ENCODE data around the gene ADCY5.
A peak's percentile ranks its signal among the peaks of the same experiment; 100 is the strongest.

ADCY5 gene

GRCh38 chr3:123344907-123345594 lies 103.8 kb downstream of the ADCY5 start:
- no peak overlapping the region for H3K4ac ChIP-seq (ENCODE audit: low read length)
- WGBS, 2 donors (ENCODE audit: extremely low coverage in 2 of 2, insufficient read length in 2 of 2, insufficient replicate concordance in 1 of 2): no CpG with 5 or more reads among the region's 13 CpGs
- peaks cover 0 to 16% (median 0%) of the 10 kb centered on the region in 3 experiments for H3K27me3 ChIP-seq (ENCODE audit: control insufficient read depth in 3 of 3, insufficient read depth in 3 of 3, low read depth in 1 of 3, low read length in 3 of 3)
- no peak overlapping the region for H2BK15ac ChIP-seq (ENCODE audit: low read length)
- H2BK5ac ChIP-seq (ENCODE audit: low read length): no peak overlapping the region
- peak overlapping the region; percentile 84 for H2AFZ ChIP-seq (ENCODE audit: low read length)
- no peak overlapping the region for H2BK120ac ChIP-seq (ENCODE audit: low read depth, low read length)
- no peak overlapping the region for H2BK12ac ChIP-seq (ENCODE audit: low read length)
- H3K36me3 ChIP-seq (replicated peaks in 1 of 2; ENCODE audit: control insufficient read depth in 2 of 2, insufficient read depth in 2 of 2, low read length in 2 of 2): no peaks in the 10 kb centered on the region
- peak overlapping the region; percentile 53 for H2AK5ac ChIP-seq (ENCODE audit: low read depth, low read length)
- no peak overlapping the region for H3K9ac ChIP-seq (ENCODE audit: low read depth, low read length, poor library complexity)
- H3K4me1 ChIP-seq (ENCODE audit: control insufficient read depth in 2 of 2, insufficient read depth in 1 of 2, low read depth in 1 of 2, low read length in 2 of 2): peaks cover 2 to 10% of the 10 kb centered on the region in 2 donors
- H3K4me3 ChIP-seq (ENCODE audit: low read length in 2 of 2): no peak overlapping the region
- no peak overlapping the region for H3K23ac ChIP-seq (ENCODE audit: low read depth, low read length, poor library complexity)
- no peak for DNase-seq (ENCODE audit: low spot score)
- H3K18ac ChIP-seq (ENCODE audit: low read length): no peak overlapping the region
- H4K91ac ChIP-seq (ENCODE audit: low read depth, low read length, poor library complexity): peak overlapping the region; percentile 11
- no peaks in the 10 kb centered on the region for H3K79me1 ChIP-seq (ENCODE audit: low read depth, low read length)
- no peak overlapping the region for H4K8ac ChIP-seq (ENCODE audit: low read depth, low read length)
- H3K14ac ChIP-seq (ENCODE audit: low read length): no peak overlapping the region
- H3K4me2 ChIP-seq (ENCODE audit: insufficient read depth, low read length, poor library complexity, severe bottlenecking): no peak overlapping the region
- H3K27ac ChIP-seq (replicated peaks; ENCODE audit: low read length): no peak overlapping the region
- no peaks in the 10 kb centered on the region for H3K9me3 ChIP-seq (replicated peaks in 1 of 2; ENCODE audit: control insufficient read depth in 2 of 2, insufficient read depth in 1 of 2, low read depth in 1 of 2, low read length in 2 of 2)

- Histone ChIP-seq H3K36me3 (replicated peaks in 1 of 2; ENCODE audit: control insufficient read depth in 2 of 2, insufficient read depth in 2 of 2, low read length in 2 of 2) (no peaks in the 10 kb centered on the region), H3K4ac (ENCODE audit: low read length) (no peak overlapping the region), H4K8ac (ENCODE audit: low read depth, low read length) (no peak overlapping the region), H4K91ac (ENCODE audit: low read depth, low read length, poor library complexity) (no peak overlapping the region), H3K27me3 (ENCODE audit: control insufficient read depth in 3 of 3, insufficient read depth in 3 of 3, low read depth in 1 of 3, low read length in 3 of 3) (peaks cover 0 to 9% (median 0%) of the 10 kb centered on the region in 3 experiments), H3K27ac (replicated peaks; ENCODE audit: low read length) (no peak overlapping the region), H3K4me3 (ENCODE audit: low read length in 2 of 2) (no peak overlapping the region), H3K23ac (ENCODE audit: low read depth, low read length, poor library complexity) (no peak overlapping the region), H2AK5ac (ENCODE audit: low read depth, low read length) (no peak overlapping the region), H3K79me1 (ENCODE audit: low read depth, low read length) (no peaks in the 10 kb centered on the region), H2BK120ac (ENCODE audit: low read depth, low read length) (no peak overlapping the region), H3K9ac (ENCODE audit: low read depth, low read length, poor library complexity) (no peak overlapping the region), H3K4me1 (ENCODE audit: control insufficient read depth in 2 of 2, insufficient read depth in 1 of 2, low read depth in 1 of 2, low read length in 2 of 2) (peaks cover 0 to 10% of the 10 kb centered on the region in 2 donors), H3K14ac (ENCODE audit: low read length) (no peak overlapping the region), H2BK12ac (ENCODE audit: low read length) (no peak overlapping the region), H3K18ac (ENCODE audit: low read length) (no peak overlapping the region), H2BK15ac (ENCODE audit: low read length) (no peak overlapping the region), H3K9me3 (replicated peaks in 1 of 2; ENCODE audit: control insufficient read depth in 2 of 2, insufficient read depth in 1 of 2, low read depth in 1 of 2, low read length in 2 of 2) (no peaks in the 10 kb centered on the region), H3K4me2 (ENCODE audit: insufficient read depth, low read length, poor library complexity, severe bottlenecking) (no peak overlapping the region), H2BK5ac (ENCODE audit: low read length) (no peak overlapping the region), H2AFZ (ENCODE audit: low read length) (peak overlapping the region; percentile 84)
- no CpG with 5 or more reads among the region's 6 CpGs for WGBS, 2 donors (ENCODE audit: extremely low coverage in 2 of 2, insufficient read length in 2 of 2, insufficient replicate concordance in 1 of 2)
- no peak for DNase-seq (ENCODE audit: low spot score)
Observed at GRCh38 chr3:123344175-123344906, 104.5 kb downstream of the ADCY5 start.

GRCh38 chr3:123343296-123344174 lies 105.4 kb downstream of the ADCY5 start:
- Histone ChIP-seq H2AK5ac (ENCODE audit: low read depth, low read length) (no peak overlapping the region), H4K8ac (ENCODE audit: low read depth, low read length) (no peak overlapping the region), H2BK5ac (ENCODE audit: low read length) (no peak overlapping the region), H3K4me2 (ENCODE audit: insufficient read depth, low read length, poor library complexity, severe bottlenecking) (no peak overlapping the region), H3K4ac (ENCODE audit: low read length) (no peak overlapping the region), H3K14ac (ENCODE audit: low read length) (no peak overlapping the region), H3K9ac (ENCODE audit: low read depth, low read length, poor library complexity) (no peak overlapping the region), H3K27ac (replicated peaks; ENCODE audit: low read length) (no peak overlapping the region), H3K36me3 (replicated peaks in 1 of 2; ENCODE audit: control insufficient read depth in 2 of 2, insufficient read depth in 2 of 2, low read length in 2 of 2) (no peaks in the 10 kb centered on the region), H3K27me3 (ENCODE audit: control insufficient read depth in 3 of 3, insufficient read depth in 3 of 3, low read depth in 1 of 3, low read length in 3 of 3) (peaks cover 0 to 1% (median 0%) of the 10 kb centered on the region in 3 experiments), H3K4me1 (ENCODE audit: control insufficient read depth in 2 of 2, insufficient read depth in 1 of 2, low read depth in 1 of 2, low read length in 2 of 2) (peaks cover 0 to 10% of the 10 kb centered on the region in 2 donors), H2AFZ (ENCODE audit: low read length) (no peak overlapping the region), H3K79me1 (ENCODE audit: low read depth, low read length) (no peaks in the 10 kb centered on the region), H2BK15ac (ENCODE audit: low read length) (no peak overlapping the region), H4K91ac (ENCODE audit: low read depth, low read length, poor library complexity) (no peak overlapping the region), H2BK12ac (ENCODE audit: low read length) (no peak overlapping the region), H3K9me3 (replicated peaks in 1 of 2; ENCODE audit: control insufficient read depth in 2 of 2, insufficient read depth in 1 of 2, low read depth in 1 of 2, low read length in 2 of 2) (no peaks in the 10 kb centered on the region), H2BK120ac (ENCODE audit: low read depth, low read length) (no peak overlapping the region), H3K18ac (ENCODE audit: low read length) (no peak overlapping the region), H3K4me3 (ENCODE audit: low read length in 2 of 2) (no peak overlapping the region), H3K23ac (ENCODE audit: low read depth, low read length, poor library complexity) (no peak overlapping the region)
- DNase-seq (ENCODE audit: low spot score): no peak
- no CpG with 5 or more reads among the region's 15 CpGs for WGBS, 2 donors (ENCODE audit: extremely low coverage in 2 of 2, insufficient read length in 2 of 2, insufficient replicate concordance in 1 of 2)

All from neuronal stem cell (in vitro differentiated cells).